Esophagus muscularis mucosa (tissue), 4 donors: ENCODE data around the gene MBD5. TPM values are rescaled to one million over a fixed set of nuclear protein-coding genes. Genes with fewer than 3 reads are reported as not detected.

ENCODE experiments used
- DNase-seq: peaks from one replicate; pipeline ENCODE4 v3.0.0-alpha.2; 2017; ENCODE audit errors: extremely low spot score
- H3K27ac ChIP-seq, 4 donors: fragments of 200-600 bp; sonication (generic); replicated peaks in 1 of 4; 1 replicate in 3 of 4; 2 replicates in 1 of 4; pipeline ENCODE4 v1.5.1; 2016 to 2019; ENCODE audit warnings: mild to moderate bottlenecking in 1 of 4
- H3K27me3 ChIP-seq, 4 donors: fragments of 200-600 bp; sonication (generic); one replicate each; pipeline versions ENCODE4 v1.5.1 to v1.6.0; 2016 to 2019
- H3K36me3 ChIP-seq, 4 donors: fragments of 200-600 bp; sonication (generic); one replicate each; pipeline ENCODE4 v1.5.1; 2016 to 2019
- H3K4me1 ChIP-seq, 4 donors: fragments of 200-600 bp; sonication (generic); one replicate each; pipeline ENCODE4 v1.5.1; 2016 to 2019
- H3K4me3 ChIP-seq, 4 donors: fragments of 200-600 bp; sonication (generic); 1 replicate in 2 of 4; 2 replicates in 2 of 4; pipeline ENCODE4 v1.5.1; 2016 to 2019; ENCODE audit warnings: mild to moderate bottlenecking in 4 of 4, moderate library complexity in 1 of 4
- H3K9me3 ChIP-seq, 4 donors: fragments of 200-600 bp; sonication (generic); 1 replicate in 3 of 4; 2 replicates in 1 of 4; pipeline ENCODE4 v1.5.1; 2016 to 2019
- EP300 ChIP-seq: sonication (generic); formaldehyde crosslinking; IDR thresholded peaks from one replicate; pipeline ENCODE4 v1.6.1; 2017; ENCODE audit warnings: antibody characterized with exemption
- POLR2A ChIP-seq: fragments of 450-650 bp; IDR thresholded peaks from one replicate; pipeline ENCODE4 v1.6.1; 2017; ENCODE audit warnings: antibody characterized with exemption, moderate library complexity, mild to moderate bottlenecking, low read depth
- POLR2AphosphoS5 ChIP-seq, 2 donors: sonication (generic); formaldehyde crosslinking; IDR thresholded peaks; one replicate each; pipeline ENCODE4 v1.6.1; 2017; ENCODE audit warnings: antibody characterized with exemption in 2 of 2
- WGBS: methylation state at CpG from one replicate; pipeline ENCODE4 v1.1.5; 2018; 5-methylcytosine and 5-hydroxymethylcytosine counted together
- intact Hi-C: fragments of 100-400 bp; cut with DNase I; formaldehyde crosslinking; loops from one replicate; pipeline ENCODE4 v1.15.1; 2023
- total RNA-seq, 4 donors: library from RNA; depleted of rRNA; stranded (reverse); fragments of >200 nt; gene quantifications; one replicate each; pipeline versions ENCODE4 v1.1.0 to v1.2.1, GENCODE V29; 2016
- TF ChIP-seq, protein P1 (sequence below), 3 experiments: fragments of 200-600 bp in 2 of 3; fragments of 450-650 bp in 1 of 3; sonication (generic) in 2 of 3; IDR thresholded peaks; one replicate each; pipeline ENCODE4 v1.5.1; 2017 to 2019; ENCODE audit warnings: antibody characterized with exemption in 3 of 3, mild to moderate bottlenecking in 2 of 3, moderate library complexity in 1 of 3

MBD5 gene
- total RNA-seq, 4 donors from 2014 or later: 34.6 to 49.0 (median 44.9) TPM

DNA sequence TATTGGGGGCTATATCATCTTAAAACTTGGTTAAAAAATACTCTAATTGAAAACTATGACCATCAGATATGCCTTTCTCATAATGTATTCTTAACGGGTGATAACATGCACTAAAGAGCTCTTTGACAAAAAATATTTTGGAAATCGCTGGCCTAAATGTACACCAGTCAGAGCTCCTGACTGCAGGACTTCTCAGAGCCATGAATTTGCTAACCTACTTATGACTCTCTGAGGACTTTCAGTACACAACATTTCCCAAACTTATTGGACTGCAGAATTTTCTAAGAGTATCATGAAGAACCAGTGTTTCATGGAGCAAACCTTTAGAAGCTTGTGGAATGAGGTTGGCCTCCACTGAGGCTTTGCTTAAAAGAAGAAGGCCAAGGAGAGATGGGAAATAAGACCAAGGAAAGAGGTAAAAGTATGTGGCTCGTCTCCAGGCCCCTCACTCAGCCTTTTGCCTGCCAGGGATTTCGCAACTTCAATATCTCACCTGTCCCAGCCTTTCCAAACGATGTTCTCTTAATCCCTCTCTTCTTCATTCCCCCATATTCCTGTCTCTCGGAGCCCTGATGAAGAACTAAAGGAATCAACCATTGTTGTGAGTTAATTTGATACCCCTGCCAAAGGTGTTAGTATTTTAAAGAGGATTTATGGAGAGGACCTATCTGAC is 534.9 kb downstream of the MBD5 start:
- intact Hi-C loops: no loop called here
- peaks cover 0 to 9% (median 0%) of the 10 kb centered on the region in 4 donors for H3K9me3 ChIP-seq
- no peak for DNase-seq
- no peak overlapping the region for H3K4me3 ChIP-seq
- no peak overlapping the region for H3K27ac ChIP-seq
- 85% methylated on average over 6 of the region's 6 CpGs for WGBS
- no peaks in the 10 kb centered on the region for H3K4me1 ChIP-seq
- H3K27me3 ChIP-seq: no peaks in the 10 kb centered on the region
- TF ChIP-seq POLR2A: no peak
- no peak for TF ChIP-seq EP300
- TF ChIP-seq POLR2AphosphoS5 (IDR thresholded peaks at IDR 0.05): no peak
- TF ChIP-seq, protein P1, sequence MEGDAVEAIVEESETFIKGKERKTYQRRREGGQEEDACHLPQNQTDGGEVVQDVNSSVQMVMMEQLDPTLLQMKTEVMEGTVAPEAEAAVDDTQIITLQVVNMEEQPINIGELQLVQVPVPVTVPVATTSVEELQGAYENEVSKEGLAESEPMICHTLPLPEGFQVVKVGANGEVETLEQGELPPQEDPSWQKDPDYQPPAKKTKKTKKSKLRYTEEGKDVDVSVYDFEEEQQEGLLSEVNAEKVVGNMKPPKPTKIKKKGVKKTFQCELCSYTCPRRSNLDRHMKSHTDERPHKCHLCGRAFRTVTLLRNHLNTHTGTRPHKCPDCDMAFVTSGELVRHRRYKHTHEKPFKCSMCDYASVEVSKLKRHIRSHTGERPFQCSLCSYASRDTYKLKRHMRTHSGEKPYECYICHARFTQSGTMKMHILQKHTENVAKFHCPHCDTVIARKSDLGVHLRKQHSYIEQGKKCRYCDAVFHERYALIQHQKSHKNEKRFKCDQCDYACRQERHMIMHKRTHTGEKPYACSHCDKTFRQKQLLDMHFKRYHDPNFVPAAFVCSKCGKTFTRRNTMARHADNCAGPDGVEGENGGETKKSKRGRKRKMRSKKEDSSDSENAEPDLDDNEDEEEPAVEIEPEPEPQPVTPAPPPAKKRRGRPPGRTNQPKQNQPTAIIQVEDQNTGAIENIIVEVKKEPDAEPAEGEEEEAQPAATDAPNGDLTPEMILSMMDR (IDR thresholded peaks at IDR 0.05): no peak
- no peaks in the 10 kb centered on the region for H3K36me3 ChIP-seq

DNA sequence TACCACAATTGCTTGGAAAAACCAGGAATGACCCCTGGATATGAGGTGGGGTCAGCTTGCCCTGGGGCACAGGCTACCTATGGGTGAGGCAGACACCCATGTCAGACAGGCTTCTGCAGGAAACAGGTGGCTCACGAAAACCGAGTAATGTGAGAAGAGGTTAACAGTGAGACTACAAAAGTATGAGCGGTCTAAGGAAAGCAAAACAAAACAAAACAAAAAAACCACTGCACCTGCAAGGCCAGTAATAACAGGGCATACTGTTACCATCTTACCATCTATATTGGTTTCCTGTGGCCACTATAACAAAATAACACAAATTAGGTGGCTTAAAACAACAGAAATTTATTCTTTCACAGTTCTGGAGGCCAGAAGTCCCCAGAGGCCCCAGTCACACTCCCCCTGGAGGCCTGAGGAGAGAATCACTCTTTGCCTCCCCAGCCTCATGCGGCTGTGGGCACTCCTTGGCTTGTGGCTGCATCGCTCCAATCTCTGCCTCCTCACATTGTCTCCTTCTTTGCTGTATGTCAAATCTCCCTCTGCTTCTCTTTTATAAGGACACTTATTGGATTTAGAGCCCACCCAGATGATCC is 537.0 kb downstream of the MBD5 start:
- TF ChIP-seq, protein P1 (IDR thresholded peaks at IDR 0.05): no peak
- TF ChIP-seq EP300: no peak
- no peak for TF ChIP-seq POLR2AphosphoS5 (IDR thresholded peaks at IDR 0.05)
- no peak for TF ChIP-seq POLR2A
- intact Hi-C loops: no loop called here
- no peaks in the 10 kb centered on the region for H3K27me3 ChIP-seq
- H3K36me3 ChIP-seq: no peaks in the 10 kb centered on the region
- H3K27ac ChIP-seq: no peak overlapping the region
- H3K4me3 ChIP-seq: no peak overlapping the region
- 89% methylated on average over 5 of the region's 5 CpGs for WGBS
- DNase-seq: no peak
- peaks cover 0 to 9% (median 0%) of the 10 kb centered on the region in 4 donors for H3K9me3 ChIP-seq
- H3K4me1 ChIP-seq: no peaks in the 10 kb centered on the region

DNA sequence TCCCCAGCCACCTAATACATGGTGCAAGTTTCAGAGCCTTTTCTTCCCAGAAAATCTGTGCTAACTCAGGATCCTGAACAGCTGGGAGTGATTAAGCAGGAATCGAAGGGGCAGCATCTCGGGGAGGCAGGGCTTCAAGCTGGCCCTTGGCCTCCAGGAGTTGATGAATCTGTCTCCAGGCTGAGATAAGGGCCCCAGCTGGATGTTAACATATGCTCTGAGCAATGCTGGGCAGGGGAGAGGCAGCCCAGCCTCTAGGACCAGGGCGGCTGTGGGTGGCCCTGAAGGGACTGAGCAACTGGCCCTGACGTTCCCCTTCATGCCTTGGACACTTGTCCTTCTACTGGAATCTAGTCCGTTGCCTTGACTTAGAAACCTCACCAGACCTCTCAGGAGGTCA is 539.6 kb downstream of the MBD5 start:
- intact Hi-C loops: no loop called here
- no peak overlapping the region for H3K4me3 ChIP-seq
- no peak for DNase-seq
- no peaks in the 10 kb centered on the region for H3K36me3 ChIP-seq
- H3K27ac ChIP-seq: no peak overlapping the region
- WGBS: 67% methylated on average over 2 of the region's 5 CpGs
- no peaks in the 10 kb centered on the region for H3K4me1 ChIP-seq
- H3K27me3 ChIP-seq: no peaks in the 10 kb centered on the region
- TF ChIP-seq EP300: no peak
- TF ChIP-seq POLR2AphosphoS5 (IDR thresholded peaks at IDR 0.05): no peak
- TF ChIP-seq, protein P1 (IDR thresholded peaks at IDR 0.05): no peak
- TF ChIP-seq POLR2A: no peak
- H3K9me3 ChIP-seq: peaks cover 0 to 9% (median 0%) of the 10 kb centered on the region in 4 donors

DNA sequence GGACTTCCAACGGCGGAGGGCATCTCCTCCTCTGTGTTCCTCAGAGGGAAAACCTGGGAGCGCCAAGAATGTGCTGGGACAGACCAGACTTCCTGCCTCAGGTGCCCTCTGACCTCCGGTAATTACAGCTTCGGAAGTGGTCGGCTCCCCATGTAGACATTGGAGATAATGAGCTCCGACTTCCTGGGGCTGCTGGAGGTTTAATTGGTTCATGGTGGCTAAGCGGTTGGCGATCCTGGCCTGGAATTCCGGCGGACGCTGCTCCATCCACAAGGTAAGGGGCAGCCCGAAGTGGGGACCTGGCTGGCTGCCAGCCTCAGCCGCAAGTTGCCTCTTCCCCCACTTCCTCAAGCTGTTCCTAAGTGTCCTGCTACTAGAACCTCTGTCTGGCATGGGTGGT is 540.5 kb downstream of the MBD5 start:
- intact Hi-C loops: no loop called here
- H3K36me3 ChIP-seq: no peaks in the 10 kb centered on the region
- H3K27ac ChIP-seq: no peak overlapping the region
- no peak overlapping the region for H3K4me3 ChIP-seq
- no peak for DNase-seq
- 87% methylated on average over 10 of the region's 14 CpGs for WGBS
- H3K27me3 ChIP-seq: no peaks in the 10 kb centered on the region
- TF ChIP-seq, protein P1 (IDR thresholded peaks at IDR 0.05): no peak
- TF ChIP-seq EP300: no peak
- no peak for TF ChIP-seq POLR2AphosphoS5 (IDR thresholded peaks at IDR 0.05)
- no peak for TF ChIP-seq POLR2A
- peaks cover 0 to 9% (median 0%) of the 10 kb centered on the region in 4 donors for H3K9me3 ChIP-seq
- H3K4me1 ChIP-seq: no peaks in the 10 kb centered on the region
